HG03045 (cell line): ENCODE data around the gene FYTTD1.

Source experiments
- ATAC-seq: cut with Tn5 transposase; IDR thresholded peaks from one replicate; pipeline ENCODE4 v1.9.1; 2021; ENCODE audit warnings: mild to moderate bottlenecking, moderate library complexity; ENCODE audit not compliant: unreplicated experiment

The FYTTD1 gene

GRCh38 chr3:197790033-197790432 is 40.4 kb downstream of the FYTTD1 start:
- no peak for ATAC-seq

GRCh38 chr3:197791113-197791891 is 41.6 kb downstream of the FYTTD1 start, which contains the start of gene LRCH3:
Gene LRCH3 (plus strand): TSS chr3:197791254. CDS start chr3:197791279, 25 bp downstream.
- peak; percentile 87 for ATAC-seq

- peak; percentile 25 for ATAC-seq
Measured at GRCh38 chr3:197791892-197792647, 42.4 kb downstream of the FYTTD1 start.

- ATAC-seq = no peak
Measured at GRCh38 chr3:197793247-197793646, 43.6 kb downstream of the FYTTD1 start.

- ATAC-seq = no peak
Measured at GRCh38 chr3:197794115-197794514, 44.4 kb downstream of the FYTTD1 start.

- no peak for ATAC-seq
Measured at GRCh38 chr3:197795200-197795599, 45.5 kb downstream of the FYTTD1 start.

- no peak for ATAC-seq
Measured at GRCh38 chr3:197796087-197796486, 46.4 kb downstream of the FYTTD1 start.

- peak; percentile 51 for ATAC-seq
Measured at GRCh38 chr3:197798863-197799262, 49.2 kb downstream of the FYTTD1 start.

GRCh38 chr3:197800379-197800778 is 50.7 kb downstream of the FYTTD1 start:
- no peak for ATAC-seq

GRCh38 chr3:197801891-197802778 is 52.5 kb downstream of the FYTTD1 start:
- no peak for ATAC-seq

- ATAC-seq = no peak
Measured at GRCh38 chr3:197802779-197803459, 53.2 kb downstream of the FYTTD1 start.

GRCh38 chr3:197804511-197804910 is 54.8 kb downstream of the FYTTD1 start:
- ATAC-seq = no peak

- no peak for ATAC-seq
Measured at GRCh38 chr3:197807969-197808587, 58.4 kb downstream of the FYTTD1 start.

- no peak for ATAC-seq
Measured at GRCh38 chr3:197809356-197810020, 59.8 kb downstream of the FYTTD1 start.

GRCh38 chr3:197810901-197811300 is 61.2 kb downstream of the FYTTD1 start:
- no peak for ATAC-seq

- no peak for ATAC-seq
Measured at GRCh38 chr3:197811343-197811742, 61.7 kb downstream of the FYTTD1 start.

- ATAC-seq = no peak
Measured at GRCh38 chr3:197814372-197814771, 64.7 kb downstream of the FYTTD1 start.

GRCh38 chr3:197820550-197821335 is 71.1 kb downstream of the FYTTD1 start:
- ATAC-seq = no peak
